Hematopoietic multipotent progenitor cell treated with erythropoietin and hydrocortisone succinate and interleukin-3 and kit ligand, for 6 days (in vitro differentiated cells): ENCODE measurements around the gene ACTN1.
A peak's percentile ranks its signal among the peaks of the same experiment; 100 is the strongest.

Experiments
- DNase-seq: peaks from one replicate; pipeline ENCODE4 v3.0.0-alpha.2; 2015

The ACTN1 gene

GRCh38 chr14:68968721-68969120 is 10.4 kb downstream of the ACTN1 start:
- no peak for DNase-seq

GRCh38 chr14:68968051-68968450 is 11.1 kb downstream of the ACTN1 start:
- DNase-seq, result no peak

- no peak for DNase-seq
Observed at GRCh38 chr14:68967459-68967940, 11.6 kb downstream of the ACTN1 start.

- DNase-seq, result peak; percentile 28
Observed at GRCh38 chr14:68966872-68967301, 12.2 kb downstream of the ACTN1 start.

- no peak for DNase-seq
Observed at GRCh38 chr14:68965261-68965761, 13.8 kb downstream of the ACTN1 start.

GRCh38 chr14:68964300-68965093 is 14.6 kb downstream of the ACTN1 start:
- no peak for DNase-seq

GRCh38 chr14:68962681-68963080 is 16.4 kb downstream of the ACTN1 start:
- DNase-seq, result no peak

- DNase-seq, result no peak
Observed at GRCh38 chr14:68961781-68962584, 17.1 kb downstream of the ACTN1 start.

GRCh38 chr14:68961361-68961760 is 17.7 kb downstream of the ACTN1 start:
- no peak for DNase-seq

- DNase-seq, result no peak
Observed at GRCh38 chr14:68960123-68960522, 19.0 kb downstream of the ACTN1 start.

GRCh38 chr14:68959035-68959434 is 20.1 kb downstream of the ACTN1 start:
- no peak for DNase-seq

- DNase-seq, result no peak
Observed at GRCh38 chr14:68958553-68958952, 20.5 kb downstream of the ACTN1 start.

GRCh38 chr14:68957775-68958174 is 21.3 kb downstream of the ACTN1 start:
- DNase-seq, result no peak

GRCh38 chr14:68956724-68957123 is 22.4 kb downstream of the ACTN1 start:
- no peak for DNase-seq

- DNase-seq, result no peak
Observed at GRCh38 chr14:68955851-68956179, 23.3 kb downstream of the ACTN1 start.

GRCh38 chr14:68955164-68955850 is 23.8 kb downstream of the ACTN1 start:
- no peak for DNase-seq

- peak; percentile 49 for DNase-seq
Observed at GRCh38 chr14:68953196-68953555, 25.9 kb downstream of the ACTN1 start.

GRCh38 chr14:68952531-68953195 is 26.4 kb downstream of the ACTN1 start:
- DNase-seq, result no peak

GRCh38 chr14:68951800-68952530 is 27.1 kb downstream of the ACTN1 start:
- DNase-seq, result no peak

- no peak for DNase-seq
Observed at GRCh38 chr14:68951035-68951797, 27.9 kb downstream of the ACTN1 start.

GRCh38 chr14:68950111-68950510 is 29.0 kb downstream of the ACTN1 start:
- DNase-seq, result no peak
